HEK293 (cell line): ENCODE results near the gene ACOT7.

Source experiments
- CTCF ChIA-PET: fragments of 350-600 bp; formaldehyde crosslinking; extraction: SDS; loops from one replicate; lab custom pipeline; 2021; ENCODE audit warnings: antibody characterized with exemption; lab: Yijun Ruan, JAX
- POLR2A ChIA-PET: fragments of 300-600 bp; formaldehyde crosslinking; extraction: SDS; loops from one replicate; lab custom pipeline; 2020; ENCODE audit warnings: antibody characterized with exemption, inconsistent platforms; lab: Yijun Ruan, JAX
- H3K27ac ChIP-seq: fragments of 200-500 bp; sonication (Bioruptor generic); 2 replicates; pipeline ENCODE4 v1.5.1; 2014; ENCODE audit warnings: low read depth, low read length, control low read depth, inconsistent platforms; ENCODE audit errors: extremely low read depth
- H3K36me3 ChIP-seq, 2 experiments: fragments of 200-500 bp in 1 of 2; sonication (Bioruptor generic) in 1 of 2; 1 replicate in 1 of 2; 2 replicates in 1 of 2; pipeline ENCODE4 v1.5.1; 2014 to 2017; ENCODE audit warnings: inconsistent platforms in 2 of 2, low read length in 2 of 2; ENCODE audit not compliant: control insufficient read depth in 2 of 2, insufficient read depth in 1 of 2
- H3K4me1 ChIP-seq: fragments of 200-500 bp; sonication (Bioruptor generic); 2 replicates; pipeline ENCODE4 v1.5.1; 2014; ENCODE audit warnings: mild to moderate bottlenecking, low read length, inconsistent platforms; ENCODE audit not compliant: control insufficient read depth, insufficient read depth
- H3K4me3 ChIP-seq: 2 replicates; pipeline ENCODE4 v1.5.1; 2011; ENCODE audit warnings: low read depth, mild to moderate bottlenecking, control low read depth, low read length, moderate library complexity
- H3K9me3 ChIP-seq: fragments of 200-500 bp; sonication (Bioruptor generic); 2 replicates; pipeline ENCODE4 v1.5.1; 2014; ENCODE audit warnings: low read depth, low read length, inconsistent platforms; ENCODE audit not compliant: control insufficient read depth, insufficient read depth
- BCL11A ChIP-seq: fragments of 450-650 bp; formaldehyde crosslinking; IDR thresholded peaks from 2 replicates; pipeline ENCODE4 v1.5.1; 2016; ENCODE audit warnings: low read depth, missing biosample characterization, missing genetic modification characterization
- EGR2 ChIP-seq: fragments of 450-650 bp; formaldehyde crosslinking; IDR thresholded peaks from 2 replicates; pipeline ENCODE4 v1.5.1; 2016; ENCODE audit warnings: low read depth, missing biosample characterization, missing genetic modification characterization
- GLI4 ChIP-seq: fragments of 450-650 bp; formaldehyde crosslinking; IDR thresholded peaks from 2 replicates; pipeline ENCODE4 v1.5.1; 2016; ENCODE audit warnings: missing biosample characterization, missing genetic modification characterization
- GLIS1 ChIP-seq: fragments of 450-650 bp; formaldehyde crosslinking; IDR thresholded peaks from 2 replicates; pipeline ENCODE4 v1.5.1; 2016; ENCODE audit warnings: missing biosample characterization, missing genetic modification characterization
- GLIS2 ChIP-seq: fragments of 450-650 bp; formaldehyde crosslinking; IDR thresholded peaks from 2 replicates; pipeline ENCODE4 v1.5.1; 2016; ENCODE audit warnings: missing biosample characterization, missing genetic modification characterization
- SCRT1 ChIP-seq: fragments of 450-650 bp; formaldehyde crosslinking; IDR thresholded peaks from 2 replicates; pipeline ENCODE4 v1.5.1; 2016; ENCODE audit warnings: missing biosample characterization, missing genetic modification characterization, borderline replicate concordance
- SETDB1 ChIP-seq: IDR thresholded peaks from one replicate; pipeline ENCODE4 v1.6.1; 2017; ENCODE audit warnings: mild to moderate bottlenecking, low read length, moderate library complexity, mixed read lengths; ENCODE audit not compliant: insufficient read length
- SP2 ChIP-seq: fragments of 450-650 bp; formaldehyde crosslinking; IDR thresholded peaks from 2 replicates; pipeline ENCODE4 v1.5.1; 2016; ENCODE audit warnings: missing biosample characterization, missing genetic modification characterization
- SP3 ChIP-seq: fragments of 450-650 bp; formaldehyde crosslinking; IDR thresholded peaks from 2 replicates; pipeline ENCODE4 v1.5.1; 2016; ENCODE audit warnings: missing biosample characterization, missing genetic modification characterization
- ZBTB17 ChIP-seq: fragments of 450-650 bp; formaldehyde crosslinking; IDR thresholded peaks from 2 replicates; pipeline ENCODE4 v1.5.1; 2016; ENCODE audit warnings: missing biosample characterization, missing genetic modification characterization
- ZEB2 ChIP-seq: fragments of 450-650 bp; formaldehyde crosslinking; IDR thresholded peaks from 2 replicates; pipeline ENCODE4 v1.5.1; 2016; ENCODE audit warnings: missing biosample characterization, missing genetic modification characterization
- ZNF140 ChIP-seq: fragments of 450-650 bp; formaldehyde crosslinking; IDR thresholded peaks from 2 replicates; pipeline ENCODE4 v1.5.1; 2016; ENCODE audit warnings: missing biosample characterization, missing genetic modification characterization
- ZNF302 ChIP-seq: fragments of 450-650 bp; formaldehyde crosslinking; IDR thresholded peaks from 2 replicates; pipeline ENCODE4 v1.5.1; 2016; ENCODE audit warnings: missing biosample characterization, missing genetic modification characterization, low read depth
- ZNF404 ChIP-seq: fragments of 450-650 bp; formaldehyde crosslinking; IDR thresholded peaks from 2 replicates; pipeline ENCODE4 v1.5.1; 2017; ENCODE audit warnings: missing biosample characterization, missing genetic modification characterization
- ZNF639 ChIP-seq: fragments of 450-650 bp; formaldehyde crosslinking; IDR thresholded peaks from 2 replicates; pipeline ENCODE4 v1.5.1; 2016; ENCODE audit warnings: missing biosample characterization, missing genetic modification characterization
- ZNF654 ChIP-seq: fragments of 450-650 bp; formaldehyde crosslinking; IDR thresholded peaks from 2 replicates; pipeline ENCODE4 v1.5.1; 2016; ENCODE audit warnings: low read depth, missing biosample characterization, missing genetic modification characterization
- ZNF768 ChIP-seq: fragments of 450-650 bp; formaldehyde crosslinking; IDR thresholded peaks from 2 replicates; pipeline ENCODE4 v1.5.1; 2018; ENCODE audit warnings: missing biosample characterization, mild to moderate bottlenecking, missing genetic modification characterization
- ZNF830 ChIP-seq: fragments of 450-650 bp; IDR thresholded peaks from 2 replicates; pipeline ENCODE4 v1.5.0; 2018; ENCODE audit warnings: missing biosample characterization, missing genetic modification characterization, low read depth, mild to moderate bottlenecking, moderate library complexity
- TF ChIP-seq, protein P1 (sequence below): fragments of 450-650 bp; formaldehyde crosslinking; IDR thresholded peaks from 2 replicates; pipeline ENCODE4 v1.5.1; 2016; ENCODE audit warnings: missing biosample characterization, missing genetic modification characterization
- TF ChIP-seq, protein P2 (sequence below): fragments of 450-650 bp; formaldehyde crosslinking; IDR thresholded peaks from 2 replicates; pipeline ENCODE4 v1.5.1; 2017; ENCODE audit warnings: missing biosample characterization, missing genetic modification characterization
- TF ChIP-seq, protein P3 (sequence below): fragments of 450-650 bp; formaldehyde crosslinking; IDR thresholded peaks from 2 replicates; pipeline ENCODE4 v1.5.1; 2016; ENCODE audit warnings: missing biosample characterization, missing genetic modification characterization
- TF ChIP-seq, protein P4 (sequence below): fragments of 450-650 bp; formaldehyde crosslinking; IDR thresholded peaks from 2 replicates; pipeline ENCODE4 v1.5.1; 2016; ENCODE audit warnings: missing biosample characterization, missing genetic modification characterization

ACOT7 gene

GRCh38 chr1:6440198-6441126, 46.9 kb upstream of the ACOT7 start (continued):
- TF ChIP-seq EGR2 (tag by site-specific recombination): 0 out of 2 replicates have a peak, but pooled peaks have one; percentile 23
- TF ChIP-seq SP3 (tag by site-specific recombination): peak; percentile 41; the same call in 1 of the 2 replicates

- ChIA-PET POLR2A (no interaction called here), CTCF (interaction anchor here (0.6 to 8.7 kb wide), 34 partner anchors 10 to 239 kb away, joined by 3 to 117 read pairs (median 6); partner anchors contain the start of genes HES2 and HES3)
- Histone ChIP-seq H3K9me3 (no peaks in the 10 kb centered on the region), H3K27ac (no peak overlapping the region), H3K4me3 (no peak overlapping the region), H3K4me1 (no peaks in the 10 kb centered on the region), H3K36me3 (no peaks in the 10 kb centered on the region)
- TF ChIP-seq, protein P1, sequence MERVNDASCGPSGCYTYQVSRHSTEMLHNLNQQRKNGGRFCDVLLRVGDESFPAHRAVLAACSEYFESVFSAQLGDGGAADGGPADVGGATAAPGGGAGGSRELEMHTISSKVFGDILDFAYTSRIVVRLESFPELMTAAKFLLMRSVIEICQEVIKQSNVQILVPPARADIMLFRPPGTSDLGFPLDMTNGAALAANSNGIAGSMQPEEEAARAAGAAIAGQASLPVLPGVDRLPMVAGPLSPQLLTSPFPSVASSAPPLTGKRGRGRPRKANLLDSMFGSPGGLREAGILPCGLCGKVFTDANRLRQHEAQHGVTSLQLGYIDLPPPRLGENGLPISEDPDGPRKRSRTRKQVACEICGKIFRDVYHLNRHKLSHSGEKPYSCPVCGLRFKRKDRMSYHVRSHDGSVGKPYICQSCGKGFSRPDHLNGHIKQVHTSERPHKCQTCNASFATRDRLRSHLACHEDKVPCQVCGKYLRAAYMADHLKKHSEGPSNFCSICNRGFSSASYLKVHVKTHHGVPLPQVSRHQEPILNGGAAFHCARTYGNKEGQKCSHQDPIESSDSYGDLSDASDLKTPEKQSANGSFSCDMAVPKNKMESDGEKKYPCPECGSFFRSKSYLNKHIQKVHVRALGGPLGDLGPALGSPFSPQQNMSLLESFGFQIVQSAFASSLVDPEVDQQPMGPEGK (tag by site-specific recombination): peak; percentile 61
- TF ChIP-seq ZNF830: no peak
- TF ChIP-seq, protein P2, sequence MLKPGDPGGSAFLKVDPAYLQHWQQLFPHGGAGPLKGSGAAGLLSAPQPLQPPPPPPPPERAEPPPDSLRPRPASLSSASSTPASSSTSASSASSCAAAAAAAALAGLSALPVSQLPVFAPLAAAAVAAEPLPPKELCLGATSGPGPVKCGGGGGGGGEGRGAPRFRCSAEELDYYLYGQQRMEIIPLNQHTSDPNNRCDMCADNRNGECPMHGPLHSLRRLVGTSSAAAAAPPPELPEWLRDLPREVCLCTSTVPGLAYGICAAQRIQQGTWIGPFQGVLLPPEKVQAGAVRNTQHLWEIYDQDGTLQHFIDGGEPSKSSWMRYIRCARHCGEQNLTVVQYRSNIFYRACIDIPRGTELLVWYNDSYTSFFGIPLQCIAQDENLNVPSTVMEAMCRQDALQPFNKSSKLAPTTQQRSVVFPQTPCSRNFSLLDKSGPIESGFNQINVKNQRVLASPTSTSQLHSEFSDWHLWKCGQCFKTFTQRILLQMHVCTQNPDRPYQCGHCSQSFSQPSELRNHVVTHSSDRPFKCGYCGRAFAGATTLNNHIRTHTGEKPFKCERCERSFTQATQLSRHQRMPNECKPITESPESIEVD (tag by site-specific recombination): no peak
- TF ChIP-seq ZNF639: no peak
- TF ChIP-seq, protein P3, sequence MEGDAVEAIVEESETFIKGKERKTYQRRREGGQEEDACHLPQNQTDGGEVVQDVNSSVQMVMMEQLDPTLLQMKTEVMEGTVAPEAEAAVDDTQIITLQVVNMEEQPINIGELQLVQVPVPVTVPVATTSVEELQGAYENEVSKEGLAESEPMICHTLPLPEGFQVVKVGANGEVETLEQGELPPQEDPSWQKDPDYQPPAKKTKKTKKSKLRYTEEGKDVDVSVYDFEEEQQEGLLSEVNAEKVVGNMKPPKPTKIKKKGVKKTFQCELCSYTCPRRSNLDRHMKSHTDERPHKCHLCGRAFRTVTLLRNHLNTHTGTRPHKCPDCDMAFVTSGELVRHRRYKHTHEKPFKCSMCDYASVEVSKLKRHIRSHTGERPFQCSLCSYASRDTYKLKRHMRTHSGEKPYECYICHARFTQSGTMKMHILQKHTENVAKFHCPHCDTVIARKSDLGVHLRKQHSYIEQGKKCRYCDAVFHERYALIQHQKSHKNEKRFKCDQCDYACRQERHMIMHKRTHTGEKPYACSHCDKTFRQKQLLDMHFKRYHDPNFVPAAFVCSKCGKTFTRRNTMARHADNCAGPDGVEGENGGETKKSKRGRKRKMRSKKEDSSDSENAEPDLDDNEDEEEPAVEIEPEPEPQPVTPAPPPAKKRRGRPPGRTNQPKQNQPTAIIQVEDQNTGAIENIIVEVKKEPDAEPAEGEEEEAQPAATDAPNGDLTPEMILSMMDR (tag by site-specific recombination): peak; percentile 77
- no peak for TF ChIP-seq ZNF404 (tag by site-specific recombination)
- no peak for TF ChIP-seq SCRT1 (tag by site-specific recombination)
- no peak for TF ChIP-seq GLI4 (tag by site-specific recombination)
- TF ChIP-seq ZBTB17 (tag by site-specific recombination): 0 out of 2 replicates have a peak, but pooled peaks have one; percentile 24
- peak; percentile 77 for TF ChIP-seq GLIS1
- TF ChIP-seq SETDB1: no peak
- TF ChIP-seq ZNF302 (tag by site-specific recombination): no peak
- TF ChIP-seq SP2 (tag by site-specific recombination): no peak
- TF ChIP-seq ZEB2 (tag by site-specific recombination): peak; percentile 51; the same call in 1 of the 2 replicates
- TF ChIP-seq, protein P4, sequence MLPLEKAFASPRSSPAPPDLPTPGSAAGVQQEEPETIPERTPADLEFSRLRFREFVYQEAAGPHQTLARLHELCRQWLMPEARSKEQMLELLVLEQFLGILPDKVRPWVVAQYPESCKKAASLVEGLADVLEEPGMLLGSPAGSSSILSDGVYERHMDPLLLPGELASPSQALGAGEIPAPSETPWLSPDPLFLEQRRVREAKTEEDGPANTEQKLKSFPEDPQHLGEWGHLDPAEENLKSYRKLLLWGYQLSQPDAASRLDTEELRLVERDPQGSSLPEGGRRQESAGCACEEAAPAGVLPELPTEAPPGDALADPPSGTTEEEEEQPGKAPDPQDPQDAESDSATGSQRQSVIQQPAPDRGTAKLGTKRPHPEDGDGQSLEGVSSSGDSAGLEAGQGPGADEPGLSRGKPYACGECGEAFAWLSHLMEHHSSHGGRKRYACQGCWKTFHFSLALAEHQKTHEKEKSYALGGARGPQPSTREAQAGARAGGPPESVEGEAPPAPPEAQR: no peak
- peak; percentile 82 for TF ChIP-seq ZNF654 (tag by site-specific recombination)
- TF ChIP-seq ZNF768: 0 out of 2 replicates have a peak, but pooled peaks have one; percentile 21
- no peak for TF ChIP-seq BCL11A
- TF ChIP-seq ZNF140: no peak
- TF ChIP-seq GLIS2 (tag by site-specific recombination): peak; percentile 50
Observed at GRCh38 chr1:6438047-6438525, 44.5 kb upstream of the ACOT7 start.
